CD4-positive, CD25-positive, alpha-beta regulatory T cell (primary cell): ENCODE results near the gene ZNF692. TPM values are rescaled to one million over a fixed set of nuclear protein-coding genes. Genes with fewer than 3 reads are reported as not detected.

Source experiments
- ATAC-seq, 2 donors: fragments of 150-1000 bp; cut with Tn5 transposase; one replicate each; pipeline ENCODE4 v1.10.0; 2021; ENCODE audit warnings: low read depth in 2 of 2, moderate number of reproducible peaks in 2 of 2, moderate library complexity in 1 of 2
- DNase-seq, 3 donors: peaks; one replicate each; pipeline versions ENCODE4 v3.0.0 to v3.0.0-alpha.2; 2012 to 2022; ENCODE audit warnings: mixed read lengths in 1 of 3
- H3K27ac ChIP-seq: one replicate; pipeline ENCODE4 v1.7.0; 2013; ENCODE audit warnings: mild to moderate bottlenecking, low read length; ENCODE audit not compliant: insufficient read depth, poor library complexity, severe bottlenecking
- H3K27me3 ChIP-seq: one replicate; pipeline ENCODE4 v1.7.0; 2013; ENCODE audit warnings: low read length; ENCODE audit not compliant: control insufficient read depth, insufficient read depth
- H3K36me3 ChIP-seq: one replicate; pipeline ENCODE4 v1.7.0; 2013; ENCODE audit warnings: mild to moderate bottlenecking, low read length, moderate library complexity; ENCODE audit not compliant: control insufficient read depth, insufficient read depth
- H3K4me1 ChIP-seq: 2 replicates; pipeline ENCODE4 v1.7.0; 2013; ENCODE audit warnings: mild to moderate bottlenecking, low read length; ENCODE audit not compliant: insufficient read depth, control insufficient read depth, poor library complexity, severe bottlenecking
- H3K4me3 ChIP-seq: one replicate; pipeline ENCODE4 v1.7.0; 2013; ENCODE audit warnings: low read depth, mild to moderate bottlenecking, low read length, moderate library complexity
- H3K9me3 ChIP-seq, 2 experiments: 1 replicate in 1 of 2; 2 replicates in 1 of 2; pipeline ENCODE4 v1.7.0; 2013; ENCODE audit warnings: low read length in 2 of 2, mild to moderate bottlenecking in 1 of 2, moderate library complexity in 1 of 2; ENCODE audit not compliant: control insufficient read depth in 2 of 2
- H3K27ac Mint-ChIP-seq, 3 donors: one replicate each; pipeline ENCODE4 v1.8.0; 2020 to 2022; ENCODE audit warnings: mild to moderate bottlenecking in 3 of 3, mixed read lengths in 3 of 3, moderate library complexity in 2 of 3
- H3K27me3 Mint-ChIP-seq: one replicate; pipeline ENCODE4 v1.8.0; 2022; ENCODE audit warnings: mild to moderate bottlenecking, mixed read lengths
- H3K36me3 Mint-ChIP-seq: one replicate; pipeline ENCODE4 v1.8.0; 2020; ENCODE audit warnings: mixed read lengths
- H3K4me1 Mint-ChIP-seq, 4 donors: one replicate each; pipeline ENCODE4 v1.8.0; 2020 to 2022; ENCODE audit warnings: mixed read lengths in 4 of 4, mild to moderate bottlenecking in 1 of 4
- H3K4me3 Mint-ChIP-seq, 4 donors: one replicate each; pipeline ENCODE4 v1.8.0; 2020 to 2022; ENCODE audit warnings: mild to moderate bottlenecking in 4 of 4, mixed read lengths in 4 of 4, moderate library complexity in 3 of 4
- H3K9me3 Mint-ChIP-seq, 7 donors: one replicate each; pipeline ENCODE4 v1.8.0; 2020 to 2022; ENCODE audit warnings: mixed read lengths in 7 of 7, mild to moderate bottlenecking in 3 of 7, moderate library complexity in 2 of 7
- polyA plus RNA-seq, 4 donors: library from polyadenylated mRNA; unstranded; fragments of 300-500 nt; fragmentation: Illumina TruSeq; gene quantifications; one replicate each; pipeline ENCODE4 v1.2.3, GENCODE V29; 2021
- total RNA-seq: library from RNA; stranded (reverse); gene quantifications from one replicate; pipeline ENCODE4 v1.2.3, GENCODE V29; 2022

The ZNF692 gene
- total and polyA plus RNA-seq, 5 donors from 2014 or later: 6.0 to 50.6 (median 7.7) TPM

DNA sequence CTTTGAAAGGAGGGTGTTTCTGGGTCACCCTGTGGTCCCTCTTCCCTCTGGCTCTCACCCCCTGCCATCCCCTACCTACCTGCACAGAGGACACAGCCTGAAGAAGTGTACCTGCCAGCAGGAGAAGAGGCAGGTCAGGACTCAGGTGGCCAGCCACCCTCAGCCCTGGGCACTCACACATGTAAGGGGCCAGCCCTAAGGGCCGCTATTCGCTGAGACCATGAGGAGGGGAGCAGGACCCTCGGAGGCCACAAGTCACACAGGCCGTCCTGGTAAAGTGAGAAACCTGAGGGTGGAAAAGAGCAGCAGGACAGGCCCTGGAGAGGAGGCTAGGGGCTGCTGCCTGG is 1.2 kb downstream of the ZNF692 start:
- peak overlapping the region; percentile 71 to 98 (median 94) for H3K4me3 Mint-ChIP-seq
- H3K36me3 ChIP-seq: peaks cover 2% of the 10 kb centered on the region
- H3K36me3 Mint-ChIP-seq: peaks cover 11% of the 10 kb centered on the region
- no peaks in the 10 kb centered on the region for H3K9me3 ChIP-seq
- ATAC-seq: no peak
- no peaks in the 10 kb centered on the region for H3K9me3 Mint-ChIP-seq
- peak overlapping the region; percentile 93 to 99 (median 97) for H3K27ac Mint-ChIP-seq
- H3K4me3 ChIP-seq: peak overlapping the region; percentile 57
- H3K27me3 Mint-ChIP-seq: no peaks in the 10 kb centered on the region
- DNase-seq: peak in 1 of 3 donors; percentile 19
- H3K4me1 ChIP-seq: peaks cover 26% of the 10 kb centered on the region
- H3K27ac ChIP-seq: peak overlapping the region; percentile 41
- H3K27me3 ChIP-seq: no peaks in the 10 kb centered on the region
- peaks cover 15 to 71% (median 36%) of the 10 kb centered on the region in 4 donors for H3K4me1 Mint-ChIP-seq

DNA sequence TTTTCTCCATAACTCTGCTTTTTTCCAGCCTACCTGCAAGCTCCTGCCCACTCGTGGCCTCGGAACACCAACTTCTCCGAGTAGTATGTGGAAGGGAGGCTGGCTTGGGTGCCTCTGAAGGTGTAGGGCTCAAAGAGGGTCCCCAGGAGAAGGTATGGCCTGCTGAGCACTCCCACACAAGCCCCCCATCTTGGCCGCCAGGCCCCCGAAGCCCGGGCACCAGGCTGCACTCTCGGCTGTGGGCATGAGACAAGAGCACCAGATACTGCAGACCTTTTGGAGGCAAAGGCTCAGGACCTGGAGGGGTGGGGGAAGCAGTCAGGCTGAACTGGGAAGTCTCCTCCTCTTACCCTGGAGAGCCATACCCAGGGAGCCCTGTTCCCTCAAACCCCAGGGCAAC is 1.7 kb downstream of the ZNF692 start:
- no peaks in the 10 kb centered on the region for H3K9me3 Mint-ChIP-seq
- Histone ChIP-seq H3K4me1 (peaks cover 23% of the 10 kb centered on the region), H3K4me3 (no peak overlapping the region)

DNA sequence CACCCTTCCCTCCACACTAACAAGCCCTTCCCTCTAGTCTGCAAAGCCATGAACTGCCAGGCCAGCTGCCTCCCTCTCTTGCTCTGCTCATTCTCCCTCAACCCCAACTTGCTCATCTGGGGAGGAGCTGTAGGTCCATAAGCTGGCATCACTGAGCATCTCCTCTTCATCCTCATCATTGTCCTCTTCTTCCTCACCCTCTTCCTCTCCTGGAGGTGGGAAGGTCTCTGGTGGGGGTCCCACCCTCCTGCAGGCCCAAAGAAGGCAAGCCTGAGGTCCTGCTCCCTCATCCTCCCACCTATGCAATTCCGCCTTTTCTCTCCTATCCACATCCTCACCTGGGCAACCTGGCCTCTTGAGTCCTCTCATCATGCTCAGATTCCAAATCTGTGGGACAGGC is 2.7 kb downstream of the ZNF692 start:
- H3K36me3 ChIP-seq: peaks cover 2% of the 10 kb centered on the region
- ATAC-seq (no peak), DNase-seq (no peak)
- no peaks in the 10 kb centered on the region for H3K9me3 ChIP-seq
- no peak overlapping the region for H3K27ac ChIP-seq
- H3K27me3 ChIP-seq: no peaks in the 10 kb centered on the region
- Mint-ChIP-seq H3K4me3 (peak overlapping the region in 1 of 4 donors; percentile 75), H3K4me1 (peaks cover 7 to 57% (median 29%) of the 10 kb centered on the region in 4 donors), H3K9me3 (no peaks in the 10 kb centered on the region), H3K36me3 (peaks cover 11% of the 10 kb centered on the region), H3K27ac (peak overlapping the region in 2 of 3 donors; percentile 33 to 86), H3K27me3 (no peaks in the 10 kb centered on the region)
- peaks cover 23% of the 10 kb centered on the region for H3K4me1 ChIP-seq
- H3K4me3 ChIP-seq: no peak overlapping the region

More for the DNA sequence above, 1.7 kb downstream of the ZNF692 start:
- Histone ChIP-seq H3K27me3 (no peaks in the 10 kb centered on the region), H3K27ac (no peak overlapping the region), H3K9me3 (no peaks in the 10 kb centered on the region), H3K36me3 (peaks cover 2% of the 10 kb centered on the region)
- Mint-ChIP-seq H3K36me3 (peaks cover 11% of the 10 kb centered on the region), H3K27me3 (no peaks in the 10 kb centered on the region), H3K4me1 (peaks cover 10 to 66% (median 31%) of the 10 kb centered on the region in 4 donors), H3K4me3 (peak overlapping the region; percentile 71 to 98 (median 94)), H3K27ac (peak overlapping the region in 1 of 3 donors; percentile 97)
- ATAC-seq (no peak), DNase-seq (no peak)

DNA sequence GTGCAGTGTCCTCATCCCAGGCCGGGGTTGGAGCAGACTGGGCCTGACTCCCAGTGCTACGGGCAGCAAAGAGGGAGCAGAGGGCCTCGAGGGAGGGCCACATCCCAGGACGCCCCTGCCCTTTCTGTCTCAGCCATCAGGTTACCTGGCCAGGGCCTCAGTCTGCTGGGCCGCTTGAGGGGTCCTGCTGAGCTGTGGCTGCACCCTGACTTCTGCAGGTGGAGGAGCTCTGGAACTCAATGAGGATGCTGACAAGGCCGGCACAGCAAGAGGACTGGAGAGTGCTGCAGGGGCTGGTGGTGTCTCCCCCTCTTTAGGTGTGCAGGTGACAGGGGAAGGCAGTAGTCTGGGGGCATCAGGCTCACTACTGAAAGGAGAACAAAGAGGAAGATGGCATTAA is 3.3 kb downstream of the ZNF692 start:
- peaks cover 23% of the 10 kb centered on the region for H3K4me1 ChIP-seq
- Mint-ChIP-seq H3K27ac (peak overlapping the region in 2 of 3 donors; percentile 33 to 86), H3K36me3 (peaks cover 11% of the 10 kb centered on the region), H3K4me1 (peaks cover 7 to 57% (median 29%) of the 10 kb centered on the region in 4 donors), H3K4me3 (peak overlapping the region in 1 of 4 donors; percentile 75), H3K9me3 (no peaks in the 10 kb centered on the region), H3K27me3 (no peaks in the 10 kb centered on the region)
- no peak overlapping the region for H3K4me3 ChIP-seq
- no peak overlapping the region for H3K27ac ChIP-seq
- DNase-seq: no peak
- no peak for ATAC-seq
- H3K27me3 ChIP-seq: no peaks in the 10 kb centered on the region
- H3K9me3 ChIP-seq: no peaks in the 10 kb centered on the region
- H3K36me3 ChIP-seq: peaks cover 3% of the 10 kb centered on the region

GRCh38 chr1:248853663-248854375 is 5.1 kb downstream of the ZNF692 start:
- H3K36me3 Mint-ChIP-seq: peaks cover 14% of the 10 kb centered on the region
- H3K27ac Mint-ChIP-seq: peak overlapping the region in 2 of 3 donors; percentile 61 to 63
- peaks cover 0 to 45% (median 19%) of the 10 kb centered on the region in 4 donors for H3K4me1 Mint-ChIP-seq
- no peak overlapping the region for H3K27ac ChIP-seq
- peaks cover 16% of the 10 kb centered on the region for H3K4me1 ChIP-seq
- no peak overlapping the region for H3K4me3 ChIP-seq
- H3K27me3 Mint-ChIP-seq: no peaks in the 10 kb centered on the region
- DNase-seq (no peak), ATAC-seq (no peak)
- no peaks in the 10 kb centered on the region for H3K9me3 Mint-ChIP-seq
- no peaks in the 10 kb centered on the region for H3K27me3 ChIP-seq
- H3K9me3 ChIP-seq: no peaks in the 10 kb centered on the region
- H3K4me3 Mint-ChIP-seq: peak overlapping the region in 1 of 4 donors; percentile 49
- H3K36me3 ChIP-seq: peaks cover 20% of the 10 kb centered on the region

GRCh38 chr1:248852481-248853405 is 6.1 kb downstream of the ZNF692 start:
- Mint-ChIP-seq H3K9me3 (no peaks in the 10 kb centered on the region), H3K36me3 (peaks cover 17% of the 10 kb centered on the region), H3K27me3 (no peaks in the 10 kb centered on the region), H3K27ac (no peak overlapping the region), H3K4me1 (peaks cover 0 to 36% (median 18%) of the 10 kb centered on the region in 4 donors), H3K4me3 (no peak overlapping the region)
- ATAC-seq (no peak), DNase-seq (no peak)
- H3K36me3 ChIP-seq: peaks cover 30% of the 10 kb centered on the region
- no peak overlapping the region for H3K4me3 ChIP-seq
- H3K27me3 ChIP-seq: no peaks in the 10 kb centered on the region
- H3K4me1 ChIP-seq: peaks cover 5% of the 10 kb centered on the region
- H3K27ac ChIP-seq: no peak overlapping the region
- H3K9me3 ChIP-seq: no peaks in the 10 kb centered on the region

DNA sequence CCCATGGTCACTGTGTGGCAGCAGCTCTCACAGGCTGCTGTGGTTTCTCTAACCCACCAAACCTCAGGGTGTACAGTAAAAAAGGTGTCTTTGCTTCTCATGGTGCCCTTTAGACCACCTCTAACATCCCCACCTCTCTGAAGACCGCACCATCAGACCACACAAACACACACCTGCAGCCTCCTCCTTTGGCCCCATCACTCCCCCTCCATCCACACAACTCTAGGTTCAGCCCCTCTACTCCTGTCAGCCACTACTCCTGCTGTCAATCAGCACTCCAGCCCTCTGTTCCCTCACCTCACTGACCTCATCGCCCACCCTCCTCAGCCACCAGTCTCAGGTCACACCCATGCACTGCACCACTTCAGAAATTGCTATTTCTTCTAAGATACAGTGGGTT is 7.5 kb downstream of the ZNF692 start:
- H3K27ac Mint-ChIP-seq: peak overlapping the region in 2 of 3 donors; percentile 48 to 65

More for the DNA sequence above, 7.5 kb downstream of the ZNF692 start:
- H3K9me3 Mint-ChIP-seq: no peaks in the 10 kb centered on the region
- peaks cover 0 to 23% (median 15%) of the 10 kb centered on the region in 4 donors for H3K4me1 Mint-ChIP-seq
- peaks cover 41% of the 10 kb centered on the region for H3K36me3 ChIP-seq
- ATAC-seq: no peak
- no peaks in the 10 kb centered on the region for H3K27me3 ChIP-seq
- H3K9me3 ChIP-seq: no peaks in the 10 kb centered on the region
- no peak overlapping the region for H3K4me3 ChIP-seq
- no peak overlapping the region for H3K27ac ChIP-seq
- H3K36me3 Mint-ChIP-seq: peaks cover 22% of the 10 kb centered on the region
- no peaks in the 10 kb centered on the region for H3K4me1 ChIP-seq
- no peaks in the 10 kb centered on the region for H3K27me3 Mint-ChIP-seq
- DNase-seq: no peak
- no peak overlapping the region for H3K4me3 Mint-ChIP-seq
